K562 (cell line): ENCODE measurements around the gene KBTBD4. TPM values are rescaled to one million over a fixed set of nuclear protein-coding genes. Genes with fewer than 3 reads are reported as not detected.
A peak's percentile ranks its signal among the peaks of the same experiment; 100 is the strongest.

Experiments
- ATAC-seq: fragments of 200-7000 bp; cut with Tn5 transposase; 3 replicates; pipeline ENCODE4 v1.9.1; 2020; ENCODE audit warnings: moderate library complexity
- BruUV-seq: library from RNA; stranded (reverse); fragments of 400-500 nt; replicated peaks from 2 replicates; lab custom pipeline; 2021; lab: Mats Ljungman, UMichigan
- CTCF ChIA-PET: fragments of 300-600 bp; formaldehyde crosslinking; extraction: SDS; loops from one replicate; lab custom pipeline; 2021; ENCODE audit warnings: low intra/inter-chr PET ratio; lab: Yijun Ruan, JAX
- POLR2A ChIA-PET: fragments of 300-600, 350-650 bp; sonication (Branson Sonifier 250); formaldehyde crosslinking; extraction: SDS; loops from one replicate; lab custom pipeline; 2021; ENCODE audit warnings: antibody characterized with exemption, inconsistent platforms; lab: Yijun Ruan, JAX
- DNase-seq, 4 experiments: peaks; one replicate each; pipeline versions ENCODE4 v3.0.0 to v3.0.0-alpha.2; 2011 to 2018; ENCODE audit warnings: low spot score in 3 of 4, mixed read lengths in 3 of 4; ENCODE audit errors: extremely low read depth in 1 of 4
- FAIRE-seq: peaks from 2 replicates; lab custom pipeline; 2011; peaks lifted over from hg19 to GRCh38; lab: Jason Lieb, UNC
- H2AFZ ChIP-seq: 2 replicates; pipeline ENCODE4 v1.6.0; 2011; ENCODE audit warnings: low read depth, low read length, control low read depth, inconsistent platforms
- H3K27ac ChIP-seq: fragments of 200-600 bp; 3 replicates; pipeline ENCODE4 v1.8.0; 2011; ENCODE audit warnings: low read depth, mild to moderate bottlenecking, control low read depth, inconsistent platforms, low read length, moderate library complexity, mixed read lengths; ENCODE audit errors: extremely low read depth
- H3K27me3 ChIP-seq, 2 experiments: fragments of 300-600 bp in 1 of 2; 2 replicates in 1 of 2; 3 replicates in 1 of 2; pipeline versions ENCODE4 v1.6.0 to v1.8.0; 2011; ENCODE audit warnings: inconsistent platforms in 2 of 2, low read length in 2 of 2, mild to moderate bottlenecking in 1 of 2, mixed read lengths in 1 of 2, moderate library complexity in 1 of 2; ENCODE audit not compliant: control insufficient read depth in 2 of 2, insufficient read depth in 2 of 2
- H3K36me3 ChIP-seq: fragments of 300-600 bp; 3 replicates; pipeline ENCODE4 v1.8.0; 2011; ENCODE audit warnings: mild to moderate bottlenecking, low read length, inconsistent platforms; ENCODE audit not compliant: control insufficient read depth, insufficient read depth
- H3K4me1 ChIP-seq, 2 experiments: fragments of 200-600 bp in 1 of 2; replicated peaks in 1 of 2; 2 replicates in 1 of 2; 3 replicates in 1 of 2; pipeline versions ENCODE4 v1.5.1 to v1.8.0; 2011; ENCODE audit warnings: inconsistent platforms in 2 of 2, low read length in 2 of 2, mild to moderate bottlenecking in 1 of 2, mixed read lengths in 1 of 2, moderate library complexity in 1 of 2; ENCODE audit not compliant: control insufficient read depth in 2 of 2, insufficient read depth in 2 of 2
- H3K4me2 ChIP-seq: 2 replicates; pipeline ENCODE4 v1.6.1; 2011; ENCODE audit warnings: low read length, control low read depth, inconsistent platforms, mixed read lengths; ENCODE audit not compliant: insufficient read depth
- H3K4me3 ChIP-seq: fragments of 200-600 bp; sonication (generic), shearing (Covaris generic); 2 replicates; pipeline ENCODE4 v1.5.1; 2016; ENCODE audit warnings: control low read depth, inconsistent platforms
- H3K79me2 ChIP-seq: fragments of 200-600 bp; 3 replicates; pipeline ENCODE4 v1.8.0; 2011; ENCODE audit warnings: low read length, inconsistent platforms; ENCODE audit not compliant: control insufficient read depth, insufficient read depth
- H3K9ac ChIP-seq, 2 experiments: 2 replicates each; pipeline versions ENCODE4 v1.6.0 to v1.6.1; 2011; ENCODE audit warnings: low read depth in 2 of 2, low read length in 2 of 2, control low read depth in 1 of 2, inconsistent platforms in 1 of 2, mild to moderate bottlenecking in 1 of 2, mixed read lengths in 1 of 2; ENCODE audit not compliant: insufficient read depth in 1 of 2
- H3K9me1 ChIP-seq: one replicate; pipeline ENCODE4 v1.6.0; 2011; ENCODE audit warnings: inconsistent platforms, mild to moderate bottlenecking, low read length, moderate library complexity; ENCODE audit not compliant: control insufficient read depth, insufficient read depth
- H3K9me3 ChIP-seq: replicated peaks from 2 replicates; pipeline ENCODE4 v1.5.1; 2011; ENCODE audit warnings: low read depth, low read length, inconsistent platforms; ENCODE audit not compliant: control insufficient read depth, insufficient read depth
- H4K20me1 ChIP-seq: replicated peaks from 2 replicates; pipeline ENCODE4 v1.6.1; 2011; ENCODE audit warnings: low read length, inconsistent platforms, mixed read lengths; ENCODE audit not compliant: control insufficient read depth, insufficient read depth
- POLR2G ChIP-seq: fragments of 200-400 bp; formaldehyde crosslinking; IDR thresholded peaks from 2 replicates; pipeline ENCODE4 v1.6.1; 2017; ENCODE audit warnings: low read depth, mild to moderate bottlenecking, antibody characterized with exemption, low read length, moderate library complexity
- RBFOX2 ChIP-seq: fragments of 200-400 bp; formaldehyde crosslinking; IDR thresholded peaks from 2 replicates; pipeline ENCODE4 v1.6.1; 2017; ENCODE audit warnings: low read depth, mild to moderate bottlenecking, low read length, moderate library complexity
- SMARCA5 ChIP-seq: fragments of 450-650 bp; IDR thresholded peaks from 2 replicates; pipeline ENCODE4 v1.6.1; 2016
- ZC3H11A ChIP-seq: IDR thresholded peaks from 2 replicates; pipeline ENCODE4 v1.6.1; 2012; ENCODE audit warnings: low read depth, low read length, improper control_type of control experiment
- ZNF324 ChIP-seq: fragments of 250-450 bp; sonication (Bioruptor Pico); IDR thresholded peaks from 2 replicates; pipeline ENCODE4 v1.4.0; 2020; ENCODE audit warnings: mild to moderate bottlenecking
- whole genome bisulfite sequencing: fragments of 100-300 bp; shearing (Covaris generic); methylation state at CpG from one replicate; pipeline ENCODE4 v1.1.6; 2016; ENCODE audit warnings: low coverage, mixed read lengths; ENCODE audit not compliant: insufficient coverage; ENCODE audit errors: missing lambda C conversion rate; 5-methylcytosine and 5-hydroxymethylcytosine counted together
- in situ Hi-C: fragments of 300-500 bp; cut with MboI; formaldehyde crosslinking; loops from 4 replicates; pipeline ENCODE4 v1.15.0; 2018; ENCODE audit warnings: inconsistent platforms, mixed read lengths
- intact Hi-C: fragments of 100-400 bp; cut with micrococcal nuclease; formaldehyde crosslinking; loops from 2 replicates; pipeline ENCODE4 v1.14.2; 2022
- polyA plus RNA-seq, 8 experiments: library from polyadenylated mRNA; depleted of rRNA in 4 of 8; stranded (reverse) in 5 of 8; unstranded in 3 of 8; fragments of >200 nt; fragmentation: Nextera tagmentation in 2 of 8; fragmentation: Illumina TruSeq in 1 of 8; extraction: Ambion mirVana in 2 of 8; extraction: Trizol in 1 of 8; gene quantifications; 2 replicates each; pipeline versions ENCODE4 v1.2.1 to v1.2.3, GENCODE V29; 2011 to 2014; ENCODE audit warnings: inconsistent platforms in 1 of 8, missing spikeins in 1 of 8
- total RNA-seq, 7 experiments: library from RNA; depleted of rRNA in 6 of 7; stranded (reverse); fragments of >200 nt in 6 of 7; fragmentation: Illumina TruSeq in 2 of 7; extraction: Trizol in 2 of 7; gene quantifications; 2 replicates each; pipeline versions ENCODE4 v1.2.1 to v1.2.3, GENCODE V29; 2011 to 2021; ENCODE audit warnings: low replicate concordance in 1 of 7
- TF ChIP-seq, protein P1 (sequence below): IDR thresholded peaks from 2 replicates; pipeline ENCODE4 v1.6.1; 2011; ENCODE audit not compliant: insufficient read length; ENCODE audit errors: extremely low read depth
- TF ChIP-seq, protein P2 (sequence below), 3 experiments: fragments of 200-800 bp in 1 of 3; fragments of 250-450 bp in 1 of 3; fragments of 450-650 bp in 1 of 3; sonication (Bioruptor Pico) in 1 of 3; sonication (Bioruptor generic) in 1 of 3; formaldehyde crosslinking in 1 of 3; IDR thresholded peaks; 2 replicates each; pipeline versions ENCODE4 v1.6.1 to v1.8.0; 2016 to 2022; ENCODE audit warnings: mild to moderate bottlenecking in 2 of 3, missing genetic modification characterization in 2 of 3, missing compliant biosample characterization in 1 of 3, moderate library complexity in 1 of 3

Gene KBTBD4
- total and polyA plus RNA-seq, 9 of the 15 experiments (the other 6 are each of a cell fraction or from before 2014, with no cell fraction given) = 7.0 to 33.9 (median 13.3) TPM

DNA sequence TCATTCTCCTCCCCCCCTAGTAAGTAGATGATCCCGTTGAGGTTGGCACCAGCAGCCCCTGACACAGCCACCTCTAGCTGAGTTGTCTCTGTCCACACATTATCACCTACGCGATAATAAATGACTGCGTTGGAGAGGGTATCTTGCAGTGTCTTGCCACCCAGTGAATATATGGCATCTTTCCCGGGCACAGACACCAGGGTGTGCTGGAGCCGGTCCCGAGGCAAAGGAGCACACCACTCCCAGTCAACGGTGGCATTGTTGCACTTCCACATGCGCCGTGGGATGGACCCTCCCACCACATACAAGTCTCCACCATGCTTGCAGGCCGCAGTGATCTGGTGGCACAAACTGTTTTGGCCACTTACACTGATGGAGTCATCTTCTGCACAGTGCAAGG lies 5.4 kb downstream of the KBTBD4 start:
- no peak overlapping the region for H2AFZ ChIP-seq
- FAIRE-seq (no peak), ATAC-seq (no peak; the same call in 2 of the 3 replicates)
- H3K9ac ChIP-seq = peak overlapping the region in 1 of 2 experiments; percentile 22; a peak in 1 of 4 replicates
- H3K27me3 ChIP-seq = no peaks in the 10 kb centered on the region
- no peaks in the 10 kb centered on the region for H4K20me1 ChIP-seq
- H3K27ac ChIP-seq = no peak overlapping the region
- CTCF ChIA-PET = no interaction called here
- H3K4me1 ChIP-seq = peaks cover 9 to 13% of the 10 kb centered on the region in 2 experiments; a peak in 4 of 5 replicates
- no peak overlapping the region for H3K4me2 ChIP-seq
- H3K4me3 ChIP-seq = no peak overlapping the region
- 90% methylated on average over 11 of the region's 11 CpGs for WGBS
- intact Hi-C loops = no loop called here
- TF ChIP-seq RBFOX2 (peak; percentile 55; the same call in 1 of the 2 replicates), POLR2G (peak; percentile 50; the same call in 1 of the 2 replicates), ZC3H11A (no peak), SMARCA5 (no peak), ZNF324 (no peak)
- TF ChIP-seq, protein P1, sequence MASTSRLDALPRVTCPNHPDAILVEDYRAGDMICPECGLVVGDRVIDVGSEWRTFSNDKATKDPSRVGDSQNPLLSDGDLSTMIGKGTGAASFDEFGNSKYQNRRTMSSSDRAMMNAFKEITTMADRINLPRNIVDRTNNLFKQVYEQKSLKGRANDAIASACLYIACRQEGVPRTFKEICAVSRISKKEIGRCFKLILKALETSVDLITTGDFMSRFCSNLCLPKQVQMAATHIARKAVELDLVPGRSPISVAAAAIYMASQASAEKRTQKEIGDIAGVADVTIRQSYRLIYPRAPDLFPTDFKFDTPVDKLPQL = no peak
- TF ChIP-seq, protein P2, sequence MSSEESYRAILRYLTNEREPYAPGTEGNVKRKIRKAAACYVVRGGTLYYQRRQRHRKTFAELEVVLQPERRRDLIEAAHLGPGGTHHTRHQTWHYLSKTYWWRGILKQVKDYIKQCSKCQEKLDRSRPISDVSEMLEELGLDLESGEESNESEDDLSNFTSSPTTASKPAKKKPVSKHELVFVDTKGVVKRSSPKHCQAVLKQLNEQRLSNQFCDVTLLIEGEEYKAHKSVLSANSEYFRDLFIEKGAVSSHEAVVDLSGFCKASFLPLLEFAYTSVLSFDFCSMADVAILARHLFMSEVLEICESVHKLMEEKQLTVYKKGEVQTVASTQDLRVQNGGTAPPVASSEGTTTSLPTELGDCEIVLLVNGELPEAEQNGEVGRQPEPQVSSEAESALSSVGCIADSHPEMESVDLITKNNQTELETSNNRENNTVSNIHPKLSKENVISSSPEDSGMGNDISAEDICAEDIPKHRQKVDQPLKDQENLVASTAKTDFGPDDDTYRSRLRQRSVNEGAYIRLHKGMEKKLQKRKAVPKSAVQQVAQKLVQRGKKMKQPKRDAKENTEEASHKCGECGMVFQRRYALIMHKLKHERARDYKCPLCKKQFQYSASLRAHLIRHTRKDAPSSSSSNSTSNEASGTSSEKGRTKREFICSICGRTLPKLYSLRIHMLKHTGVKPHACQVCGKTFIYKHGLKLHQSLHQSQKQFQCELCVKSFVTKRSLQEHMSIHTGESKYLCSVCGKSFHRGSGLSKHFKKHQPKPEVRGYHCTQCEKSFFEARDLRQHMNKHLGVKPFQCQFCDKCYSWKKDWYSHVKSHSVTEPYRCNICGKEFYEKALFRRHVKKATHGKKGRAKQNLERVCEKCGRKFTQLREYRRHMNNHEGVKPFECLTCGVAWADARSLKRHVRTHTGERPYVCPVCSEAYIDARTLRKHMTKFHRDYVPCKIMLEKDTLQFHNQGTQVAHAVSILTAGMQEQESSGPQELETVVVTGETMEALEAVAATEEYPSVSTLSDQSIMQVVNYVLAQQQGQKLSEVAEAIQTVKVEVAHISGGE (CRISPR knock-in tag; IDR thresholded peaks at IDR 0.05) = peak in 1 of 3 experiments; percentile 36; a peak in 1 of 6 replicates
- TF ChIP-seq, all 486 proteins: peak for 3
- H3K79me2 ChIP-seq = peaks cover 24% of the 10 kb centered on the region
- DNase-seq = peak in 1 of 4 experiments; percentile 10
- POLR2A ChIA-PET = interaction anchor here (1.0 to 3.1 kb wide), 6 partner anchors 8 to 18 kb away, joined by 3 to 17 read pairs (median 4); partner anchors contain the start of genes FAM180B and PTPMT1
- in situ Hi-C loops = no loop called here
- no peaks in the 10 kb centered on the region for H3K9me3 ChIP-seq
- no peaks in the 10 kb centered on the region for H3K9me1 ChIP-seq
- H3K36me3 ChIP-seq = peaks cover 70% of the 10 kb centered on the region
- no TSS peak for BruUV-seq
